OCI-LY7 (cell line): Measurements from ENCODE around the gene FAM20B.

ENCODE experiments used
- CTCF ChIP-seq: fragments of 200-600 bp; sonication (generic); conservative IDR thresholded peaks from 2 replicates; pipeline ENCODE4 v1.5.1; 2014; ENCODE audit warnings: mild to moderate bottlenecking, antibody characterized with exemption, low read length, moderate library complexity, mixed read lengths
- EZH2phosphoT487 ChIP-seq: fragments of 200-600 bp; sonication (generic); IDR thresholded peaks from 2 replicates; pipeline ENCODE4 v1.6.1; 2018; ENCODE audit warnings: low read depth, borderline replicate concordance, mild to moderate bottlenecking, mixed run types, antibody characterized with exemption, low read length, moderate library complexity, mixed read lengths

GRCh38 chr1:179094818-179095217, 69.1 kb downstream of the FAM20B start:
- TF ChIP-seq CTCF = no peak
- TF ChIP-seq EZH2phosphoT487 = no peak
